ENCODE results near the gene SEC14L6. TPM values are rescaled to one million over a fixed set of nuclear protein-coding genes. Genes with fewer than 3 reads are reported as not detected.
"Not testable (repeated sequence)": the region's sequence is repeated elsewhere in the genome, so short reads cannot be mapped to it uniquely, and the experiment has no call there.

Gene SEC14L6
- polyA plus RNA-seq, 3 donors: 5.3 to 8.6 (median 6.7) TPM

- not testable (repeated sequence) for DNase-seq (ENCODE audit: low read depth in 3 of 3, low spot score in 2 of 3)
Observed at GRCh38 chr22:30541511-30541910, 5.0 kb downstream of the SEC14L6 start.

GRCh38 chr22:30539368-30539767 is 7.2 kb downstream of the SEC14L6 start:
- DNase-seq (ENCODE audit: low read depth in 3 of 3, low spot score in 2 of 3): no peak

GRCh38 chr22:30538280-30538679 is 8.3 kb downstream of the SEC14L6 start:
- DNase-seq (ENCODE audit: low read depth in 3 of 3, low spot score in 2 of 3): no peak

- DNase-seq (ENCODE audit: low read depth in 3 of 3, low spot score in 2 of 3): no peak
Observed at GRCh38 chr22:30537083-30537731, 9.3 kb downstream of the SEC14L6 start.

- DNase-seq (ENCODE audit: low read depth in 3 of 3, low spot score in 2 of 3): no peak
Observed at GRCh38 chr22:30535182-30535581, 11.4 kb downstream of the SEC14L6 start.

- no peak for DNase-seq (ENCODE audit: low read depth in 3 of 3, low spot score in 2 of 3)
Observed at GRCh38 chr22:30531651-30532608, 14.6 kb downstream of the SEC14L6 start.

- DNase-seq (ENCODE audit: low read depth in 3 of 3, low spot score in 2 of 3): no peak
Observed at GRCh38 chr22:30526656-30527055, 19.9 kb downstream of the SEC14L6 start.

- no peak for DNase-seq (ENCODE audit: low read depth in 3 of 3, low spot score in 2 of 3)
Observed at GRCh38 chr22:30523646-30524489, 22.7 kb downstream of the SEC14L6 start.

- DNase-seq (ENCODE audit: low read depth in 3 of 3, low spot score in 2 of 3): no peak
Observed at GRCh38 chr22:30521368-30522156, 25.0 kb downstream of the SEC14L6 start.

- no peak for DNase-seq (ENCODE audit: low read depth in 3 of 3, low spot score in 2 of 3)
Observed at GRCh38 chr22:30519842-30520425, 26.6 kb downstream of the SEC14L6 start.

- DNase-seq (ENCODE audit: low read depth in 3 of 3, low spot score in 2 of 3): no peak
Observed at GRCh38 chr22:30516731-30517130, 29.8 kb downstream of the SEC14L6 start.

- no peak for DNase-seq (ENCODE audit: low read depth in 3 of 3, low spot score in 2 of 3)
Observed at GRCh38 chr22:30516273-30516672, 30.3 kb downstream of the SEC14L6 start.

GRCh38 chr22:30514252-30514651 is 32.3 kb downstream of the SEC14L6 start:
- DNase-seq (ENCODE audit: low read depth in 3 of 3, low spot score in 2 of 3): no peak

- DNase-seq (ENCODE audit: low read depth in 3 of 3, low spot score in 2 of 3): no peak
Observed at GRCh38 chr22:30513462-30513861, 33.1 kb downstream of the SEC14L6 start.

- DNase-seq (ENCODE audit: low read depth in 3 of 3, low spot score in 2 of 3): no peak
Observed at GRCh38 chr22:30511911-30512310, 34.6 kb downstream of the SEC14L6 start.

- no peak for DNase-seq (ENCODE audit: low read depth in 3 of 3, low spot score in 2 of 3)
Observed at GRCh38 chr22:30511109-30511508, 35.4 kb downstream of the SEC14L6 start.

GRCh38 chr22:30508216-30508615 is 38.3 kb downstream of the SEC14L6 start:
- no peak for DNase-seq (ENCODE audit: low read depth in 3 of 3, low spot score in 2 of 3)

GRCh38 chr22:30507670-30508069 is 38.9 kb downstream of the SEC14L6 start:
- no peak for DNase-seq (ENCODE audit: low read depth in 3 of 3, low spot score in 2 of 3)

GRCh38 chr22:30506507-30506968 is 40.0 kb downstream of the SEC14L6 start:
- DNase-seq (ENCODE audit: low read depth in 3 of 3, low spot score in 2 of 3): no peak

- no peak for DNase-seq (ENCODE audit: low read depth in 3 of 3, low spot score in 2 of 3)
Observed at GRCh38 chr22:30503551-30503950, 43.0 kb downstream of the SEC14L6 start.
